CMK (cell line): Measurements from ENCODE around the gene USP17L21.
"Not testable (repeated sequence)": the region's sequence is repeated elsewhere in the genome, so short reads cannot be mapped to it uniquely, and the experiment has no call there.

Experiments used
- DNase-seq: peaks from one replicate; pipeline ENCODE4 v3.0.0-alpha.2; 2010; ENCODE audit warnings: low read depth

USP17L21 gene, protein sequence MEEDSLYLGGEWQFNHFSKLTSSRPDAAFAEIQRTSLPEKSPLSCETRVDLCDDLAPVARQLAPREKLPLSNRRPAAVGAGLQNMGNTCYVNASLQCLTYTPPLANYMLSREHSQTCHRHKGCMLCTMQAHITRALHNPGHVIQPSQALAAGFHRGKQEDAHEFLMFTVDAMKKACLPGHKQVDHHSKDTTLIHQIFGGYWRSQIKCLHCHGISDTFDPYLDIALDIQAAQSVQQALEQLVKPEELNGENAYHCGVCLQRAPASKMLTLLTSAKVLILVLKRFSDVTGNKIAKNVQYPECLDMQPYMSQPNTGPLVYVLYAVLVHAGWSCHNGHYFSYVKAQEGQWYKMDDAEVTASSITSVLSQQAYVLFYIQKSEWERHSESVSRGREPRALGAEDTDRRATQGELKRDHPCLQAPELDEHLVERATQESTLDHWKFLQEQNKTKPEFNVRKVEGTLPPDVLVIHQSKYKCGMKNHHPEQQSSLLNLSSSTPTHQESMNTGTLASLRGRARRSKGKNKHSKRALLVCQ

DNA sequence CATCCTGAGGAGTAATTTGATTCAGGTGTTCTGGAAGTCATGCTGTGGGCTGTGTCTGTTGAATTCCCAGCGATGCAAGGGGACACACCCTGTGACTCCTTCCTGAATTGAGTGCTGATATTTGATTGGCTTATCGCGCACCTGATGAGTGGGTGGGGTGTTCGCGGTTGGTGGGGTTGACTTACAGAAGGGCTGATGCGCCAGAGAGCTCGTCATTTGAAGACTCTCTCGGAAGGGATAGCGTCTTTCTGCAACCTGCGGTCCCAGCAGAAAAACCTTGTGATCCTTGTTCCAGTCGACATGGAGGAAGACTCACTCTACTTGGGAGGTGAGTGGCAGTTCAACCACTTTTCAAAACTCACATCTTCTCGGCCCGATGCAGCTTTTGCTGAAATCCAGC lies at the start of gene USP17L21:
Gene USP17L21, plus strand, starts transcription at position 301 of the 400 bp plus-strand sequence. Its CDS starts 0 bp downstream, at position 301.
- DNase-seq: not testable (repeated sequence)

DNA sequence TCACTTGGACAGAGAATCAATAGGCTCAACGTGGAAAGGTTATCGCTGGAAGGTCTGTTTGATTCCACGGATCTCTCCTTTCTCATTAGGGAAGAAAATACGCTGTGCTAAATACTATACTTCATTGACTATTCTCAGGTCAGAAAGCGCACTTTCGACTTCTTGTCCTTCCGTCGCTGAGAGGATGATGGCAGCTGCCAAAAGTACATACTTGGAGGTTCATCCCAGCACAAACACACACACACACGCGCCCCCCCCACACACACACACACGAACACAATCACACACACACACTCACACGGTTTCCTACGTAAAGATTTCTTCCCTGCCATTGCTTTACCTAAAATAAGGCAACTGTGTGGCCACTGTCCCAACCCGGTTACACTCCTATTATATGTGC lies 48.0 kb upstream of the USP17L21 start:
- not testable (repeated sequence) for DNase-seq

DNA sequence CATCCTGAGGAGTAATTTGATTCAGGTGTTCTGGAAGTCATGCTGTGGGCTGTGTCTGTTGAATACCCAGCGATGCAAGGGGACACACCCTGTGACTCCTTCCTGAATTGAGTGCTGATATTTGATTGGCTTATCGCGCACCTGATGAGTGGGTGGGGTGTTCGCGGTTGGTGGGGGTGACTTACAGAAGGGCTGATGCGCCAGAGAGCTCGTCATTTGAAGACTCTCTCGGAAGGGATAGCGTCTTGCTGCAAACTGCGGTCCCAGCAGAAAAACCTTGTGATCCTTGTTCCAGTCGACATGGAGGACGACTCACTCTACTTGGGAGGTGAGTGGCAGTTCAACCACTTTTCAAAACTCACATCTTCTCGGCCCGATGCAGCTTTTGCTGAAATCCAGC lies 47.6 kb upstream of the USP17L21 start, which contains the start of gene USP17L11:
Gene USP17L11, plus strand, starts transcription at position 301 of the 400 bp plus-strand sequence. Its CDS starts 0 bp downstream, at position 301.
- not testable (repeated sequence) for DNase-seq

DNA sequence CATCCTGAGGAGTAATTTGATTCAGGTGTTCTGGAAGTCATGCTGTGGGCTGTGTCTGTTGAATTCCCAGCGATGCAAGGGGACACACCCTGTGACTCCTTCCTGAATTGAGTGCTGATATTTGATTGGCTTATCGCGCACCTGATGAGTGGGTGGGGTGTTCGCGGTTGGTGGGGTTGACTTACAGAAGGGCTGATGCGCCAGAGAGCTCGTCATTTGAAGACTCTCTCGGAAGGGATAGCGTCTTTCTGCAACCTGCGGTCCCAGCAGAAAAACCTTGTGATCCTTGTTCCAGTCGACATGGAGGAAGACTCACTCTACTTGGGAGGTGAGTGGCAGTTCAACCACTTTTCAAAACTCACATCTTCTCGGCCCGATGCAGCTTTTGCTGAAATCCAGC lies 42.8 kb upstream of the USP17L21 start, which contains the start of gene USP17L12:
Gene USP17L12, plus strand, starts transcription at position 301 of the 400 bp plus-strand sequence. Its CDS starts 0 bp downstream, at position 301.
- not testable (repeated sequence) for DNase-seq

DNA sequence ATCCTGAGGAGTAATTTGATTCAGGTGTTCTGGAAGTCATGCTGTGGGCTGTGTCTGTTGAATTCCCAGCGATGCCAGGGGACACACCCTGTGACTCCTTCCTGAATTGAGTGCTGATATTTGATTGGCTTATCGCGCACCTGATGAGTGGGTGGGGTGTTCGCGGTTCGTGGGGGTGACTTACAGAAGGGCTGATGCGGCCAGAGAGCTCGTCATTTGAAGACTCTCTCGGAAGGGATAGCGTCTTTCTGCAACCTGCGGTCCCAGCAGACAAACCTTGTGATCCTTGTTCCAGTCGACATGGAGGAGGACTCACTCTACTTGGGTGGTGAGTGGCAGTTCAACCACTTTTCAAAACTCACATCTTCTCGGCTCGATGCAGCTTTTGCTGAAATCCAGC lies 38.1 kb upstream of the USP17L21 start, which contains the start of gene USP17L13:
Gene USP17L13, plus strand, starts transcription at position 301 of the 400 bp plus-strand sequence. Its CDS starts 0 bp downstream, at position 301.
- not testable (repeated sequence) for DNase-seq

DNA sequence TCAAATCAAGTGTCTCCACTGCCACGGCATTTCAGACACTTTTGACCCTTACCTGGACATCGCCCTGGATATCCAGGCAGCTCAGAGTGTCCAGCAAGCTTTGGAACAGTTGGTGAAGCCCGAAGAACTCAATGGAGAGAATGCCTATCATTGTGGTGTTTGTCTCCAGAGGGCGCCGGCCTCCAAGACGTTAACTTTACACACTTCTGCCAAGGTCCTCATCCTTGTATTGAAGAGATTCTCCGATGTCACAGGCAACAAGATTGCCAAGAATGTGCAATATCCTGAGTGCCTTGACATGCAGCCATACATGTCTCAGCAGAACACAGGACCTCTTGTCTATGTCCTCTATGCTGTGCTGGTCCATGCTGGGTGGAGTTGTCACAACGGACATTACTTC lies 32.4 kb upstream of the USP17L21 start:
- DNase-seq: not testable (repeated sequence)

DNA sequence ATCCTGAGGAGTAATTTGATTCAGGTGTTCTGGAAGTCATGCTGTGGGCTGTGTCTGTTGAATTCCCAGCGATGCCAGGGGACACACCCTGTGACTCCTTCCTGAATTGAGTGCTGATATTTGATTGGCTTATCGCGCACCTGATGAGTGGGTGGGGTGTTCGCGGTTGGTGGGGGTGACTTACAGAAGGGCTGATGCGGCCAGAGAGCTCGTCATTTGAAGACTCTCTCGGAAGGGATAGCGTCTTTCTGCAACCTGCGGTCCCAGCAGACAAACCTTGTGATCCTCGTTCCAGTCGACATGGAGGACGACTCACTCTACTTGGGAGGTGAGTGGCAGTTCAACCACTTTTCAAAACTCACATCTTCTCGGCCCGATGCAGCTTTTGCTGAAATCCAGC lies 28.6 kb upstream of the USP17L21 start, which contains the start of gene USP17L15:
Gene USP17L15, plus strand, starts transcription at position 301 of the 400 bp plus-strand sequence. Its CDS starts 0 bp downstream, at position 301.
- not testable (repeated sequence) for DNase-seq

DNA sequence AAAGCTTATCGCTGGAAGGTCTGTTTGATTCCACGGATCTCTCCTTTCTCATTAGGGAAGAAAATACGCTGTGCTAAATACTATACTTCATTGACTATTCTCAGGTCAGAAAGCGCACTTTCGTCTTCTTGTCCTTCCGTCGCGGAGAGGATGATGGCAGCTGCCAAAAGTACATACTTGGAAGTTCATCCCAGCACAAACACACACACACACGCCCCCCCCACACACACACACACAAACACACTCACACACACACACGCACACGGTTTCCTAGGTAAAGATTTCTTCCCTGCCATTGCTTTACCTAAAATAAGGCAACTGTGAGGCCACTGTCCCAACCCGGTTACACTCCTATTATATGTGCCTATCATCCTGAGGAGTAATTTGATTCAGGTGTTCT lies 24.2 kb upstream of the USP17L21 start:
- DNase-seq: not testable (repeated sequence)

DNA sequence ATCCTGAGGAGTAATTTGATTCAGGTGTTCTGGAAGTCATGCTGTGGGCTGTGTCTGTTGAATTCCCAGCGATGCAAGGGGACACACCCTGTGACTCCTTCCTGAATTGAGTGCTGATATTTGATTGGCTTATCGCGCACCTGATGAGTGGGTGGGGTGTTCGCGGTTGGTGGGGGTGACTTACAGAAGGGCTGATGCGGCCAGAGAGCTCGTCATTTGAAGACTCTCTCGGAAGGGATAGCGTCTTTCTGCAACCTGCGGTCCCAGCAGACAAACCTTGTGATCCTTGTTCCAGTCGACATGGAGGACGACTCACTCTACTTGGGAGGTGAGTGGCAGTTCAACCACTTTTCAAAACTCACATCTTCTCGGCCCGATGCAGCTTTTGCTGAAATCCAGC lies 19.1 kb upstream of the USP17L21 start, which contains the start of gene USP17L17:
Gene USP17L17, plus strand, starts transcription at position 301 of the 400 bp plus-strand sequence. Its CDS starts 0 bp downstream, at position 301.
- DNase-seq: not testable (repeated sequence)

DNA sequence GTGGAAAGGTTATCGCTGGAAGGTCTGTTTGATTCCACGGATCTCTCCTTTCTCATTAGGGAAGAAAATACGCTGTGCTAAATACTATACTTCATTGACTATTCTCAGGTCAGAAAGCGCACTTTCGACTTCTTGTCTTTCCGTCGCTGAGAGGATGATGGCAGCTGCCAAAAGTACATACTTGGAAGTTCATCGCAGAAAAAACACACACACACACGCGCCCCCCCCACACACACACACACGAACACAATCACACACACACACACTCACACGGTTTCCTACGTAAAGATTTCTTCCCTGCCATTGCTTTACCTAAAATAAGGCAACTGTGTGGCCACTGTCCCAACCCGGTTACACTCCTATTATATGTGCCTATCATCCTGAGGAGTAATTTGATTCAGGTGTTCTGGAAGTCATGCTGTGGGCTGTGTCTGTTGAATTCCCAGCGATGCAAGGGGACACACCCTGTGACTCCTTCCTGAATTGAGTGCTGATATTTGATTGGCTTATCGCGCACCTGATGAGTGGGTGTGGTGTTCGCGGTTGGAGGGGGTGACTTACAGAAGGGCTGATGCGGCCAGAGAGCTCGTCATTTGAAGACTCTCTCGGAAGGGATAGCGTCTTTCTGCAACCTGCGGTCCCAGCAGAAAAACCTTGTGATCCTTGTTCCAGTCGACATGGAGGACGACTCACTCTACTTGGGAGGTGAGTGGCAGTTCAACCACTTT lies 14.6 kb upstream of the USP17L21 start, which contains the start of gene USP17L18:
Gene USP17L18, plus strand, starts transcription at position 678 of the 728 bp plus-strand sequence. Its CDS starts 0 bp downstream, at position 678.
- not testable (repeated sequence) for DNase-seq

DNA sequence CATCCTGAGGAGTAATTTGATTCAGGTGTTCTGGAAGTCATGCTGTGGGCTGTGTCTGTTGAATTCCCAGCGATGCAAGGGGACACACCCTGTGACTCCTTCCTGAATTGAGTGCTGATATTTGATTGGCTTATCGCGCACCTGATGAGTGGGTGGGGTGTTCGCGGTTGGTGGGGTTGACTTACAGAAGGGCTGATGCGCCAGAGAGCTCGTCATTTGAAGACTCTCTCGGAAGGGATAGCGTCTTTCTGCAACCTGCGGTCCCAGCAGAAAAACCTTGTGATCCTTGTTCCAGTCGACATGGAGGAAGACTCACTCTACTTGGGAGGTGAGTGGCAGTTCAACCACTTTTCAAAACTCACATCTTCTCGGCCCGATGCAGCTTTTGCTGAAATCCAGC lies 9.6 kb upstream of the USP17L21 start, which contains the start of gene USP17L19:
Gene USP17L19, plus strand, starts transcription at position 301 of the 400 bp plus-strand sequence. Its CDS starts 0 bp downstream, at position 301.
- DNase-seq: not testable (repeated sequence)

DNA sequence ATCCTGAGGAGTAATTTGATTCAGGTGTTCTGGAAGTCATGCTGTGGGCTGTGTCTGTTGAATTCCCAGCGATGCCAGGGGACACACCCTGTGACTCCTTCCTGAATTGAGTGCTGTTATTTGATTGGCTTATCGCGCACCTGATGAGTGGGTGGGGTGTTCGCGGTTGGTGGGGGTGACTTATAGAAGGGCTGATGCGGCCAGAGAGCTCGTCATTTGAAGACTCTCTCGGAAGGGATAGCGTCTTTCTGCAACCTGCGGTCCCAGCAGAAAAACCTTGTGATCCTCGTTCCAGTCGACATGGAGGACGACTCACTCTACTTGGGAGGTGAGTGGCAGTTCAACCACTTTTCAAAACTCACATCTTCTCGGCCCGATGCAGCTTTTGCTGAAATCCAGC lies 4.8 kb upstream of the USP17L21 start, which contains the start of gene USP17L20:
Gene USP17L20, plus strand, starts transcription at position 301 of the 400 bp plus-strand sequence. Its CDS starts 0 bp downstream, at position 301.
- DNase-seq: not testable (repeated sequence)

DNA sequence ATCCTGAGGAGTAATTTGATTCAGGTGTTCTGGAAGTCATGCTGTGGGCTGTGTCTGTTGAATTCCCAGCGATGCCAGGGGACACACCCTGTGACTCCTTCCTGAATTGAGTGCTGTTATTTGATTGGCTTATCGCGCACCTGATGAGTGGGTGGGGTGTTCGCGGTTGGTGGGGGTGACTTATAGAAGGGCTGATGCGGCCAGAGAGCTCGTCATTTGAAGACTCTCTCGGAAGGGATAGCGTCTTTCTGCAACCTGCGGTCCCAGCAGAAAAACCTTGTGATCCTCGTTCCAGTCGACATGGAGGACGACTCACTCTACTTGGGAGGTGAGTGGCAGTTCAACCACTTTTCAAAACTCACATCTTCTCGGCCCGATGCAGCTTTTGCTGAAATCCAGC lies 4.6 kb downstream of the USP17L21 start, which contains the start of gene USP17L22:
Gene USP17L22, plus strand, starts transcription at position 301 of the 400 bp plus-strand sequence. Its CDS starts 0 bp downstream, at position 301.
- not testable (repeated sequence) for DNase-seq

DNA sequence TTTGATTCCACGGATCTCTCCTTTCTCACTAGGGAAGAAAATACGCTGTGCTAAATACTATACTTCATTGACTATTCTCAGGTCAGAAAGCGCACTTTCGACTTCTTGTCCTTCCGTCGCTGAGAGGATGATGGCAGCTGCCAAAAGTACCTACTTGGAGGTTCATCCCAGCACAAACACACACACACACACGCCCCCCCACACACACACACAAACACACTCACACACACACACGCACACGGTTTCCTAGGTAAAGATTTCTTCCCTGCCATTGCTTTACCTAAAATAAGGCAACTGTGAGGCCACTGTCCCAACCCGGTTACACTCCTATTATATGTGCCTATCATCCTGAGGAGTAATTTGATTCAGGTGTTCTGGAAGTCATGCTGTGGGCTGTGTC lies 9.0 kb downstream of the USP17L21 start:
- not testable (repeated sequence) for DNase-seq
